IMR-90 (cell line): ENCODE measurements around the gene KRTAP10-9. TPM values are rescaled to one million over a fixed set of nuclear protein-coding genes. Genes with fewer than 3 reads are reported as not detected.

Source experiments
- ATAC-seq: fragments of 200-7000 bp; cut with Tn5 transposase; 2 replicates; pipeline ENCODE4 v1.9.1; 2020; ENCODE audit warnings: low read depth, mild to moderate bottlenecking, moderate library complexity
- BruUV-seq: library from RNA; stranded (reverse); fragments of 400-500 nt; replicated peaks from 2 replicates; lab custom pipeline; 2021; lab: Mats Ljungman, UMichigan
- CTCF ChIA-PET: fragments of 300-600 bp; formaldehyde crosslinking; extraction: SDS; loops from one replicate; lab custom pipeline; 2021; ENCODE audit warnings: antibody characterized with exemption; lab: Yijun Ruan, JAX
- POLR2A ChIA-PET: fragments of 300-600 bp; sonication (Branson Sonifier 250); formaldehyde crosslinking; loops from one replicate; lab custom pipeline; 2022; ENCODE audit warnings: antibody characterized with exemption; ENCODE audit not compliant: unreplicated experiment; lab: Charles Lee
- DNase-seq: peaks from one replicate; pipeline ENCODE4 v3.0.0; 2013
- H2AFZ ChIP-seq: replicated peaks from 2 replicates; pipeline ENCODE3; 2013; ENCODE audit warnings: low read length, mild to moderate bottlenecking; ENCODE audit not compliant: poor library complexity
- H2AK5ac ChIP-seq: 2 replicates; pipeline ENCODE4 v1.6.1; 2013; ENCODE audit warnings: low read depth, low read length, inconsistent platforms
- H2AK9ac ChIP-seq: replicated peaks from 2 replicates; pipeline ENCODE3; 2013; ENCODE audit warnings: mild to moderate bottlenecking, low read depth, low read length, moderate library complexity; ENCODE audit not compliant: poor library complexity
- H2BK120ac ChIP-seq: 2 replicates; pipeline ENCODE4 v1.6.1; 2013; ENCODE audit warnings: low read depth, low read length, inconsistent platforms
- H2BK15ac ChIP-seq: 3 replicates; pipeline ENCODE4 v1.6.1; 2013; ENCODE audit warnings: low read depth, low read length, inconsistent platforms
- H2BK20ac ChIP-seq: 2 replicates; pipeline ENCODE4 v1.6.1; 2013; ENCODE audit warnings: low read depth, mild to moderate bottlenecking, inconsistent platforms, low read length, moderate library complexity
- H2BK5ac ChIP-seq: 2 replicates; pipeline ENCODE4 v1.6.1; 2013; ENCODE audit warnings: mild to moderate bottlenecking, low read depth, low read length, inconsistent platforms; ENCODE audit not compliant: poor library complexity, severe bottlenecking
- H3K14ac ChIP-seq: replicated peaks from 2 replicates; pipeline ENCODE4 v1.6.1; 2013; ENCODE audit warnings: low read depth, low read length, inconsistent platforms
- H3K18ac ChIP-seq: 2 replicates; pipeline ENCODE4 v1.6.1; 2013; ENCODE audit warnings: low read depth, low read length, control low read depth
- H3K23ac ChIP-seq: 2 replicates; pipeline ENCODE4 v1.6.1; 2013; ENCODE audit warnings: low read depth, low read length, inconsistent platforms
- H3K27ac ChIP-seq: 2 replicates; pipeline ENCODE4 v1.5.1; 2013; ENCODE audit warnings: mild to moderate bottlenecking, control low read depth, low read length; ENCODE audit not compliant: insufficient read depth
- H3K27me3 ChIP-seq: 2 replicates; pipeline ENCODE4 v1.6.1; 2013; ENCODE audit warnings: low read length; ENCODE audit not compliant: control insufficient read depth, insufficient read depth
- H3K36me3 ChIP-seq: 2 replicates; pipeline ENCODE4 v1.6.1; 2013; ENCODE audit warnings: low read length, mixed read lengths; ENCODE audit not compliant: control insufficient read depth, insufficient read depth
- H3K4ac ChIP-seq: 2 replicates; pipeline ENCODE4 v1.6.1; 2013; ENCODE audit warnings: low read depth, low read length, inconsistent platforms
- H3K4me1 ChIP-seq: 2 replicates; pipeline ENCODE4 v1.6.1; 2013; ENCODE audit warnings: low read length, mixed read lengths; ENCODE audit not compliant: control insufficient read depth, insufficient read depth
- H3K4me2 ChIP-seq: 2 replicates; pipeline ENCODE4 v1.6.1; 2013; ENCODE audit warnings: low read depth, mild to moderate bottlenecking, control low read depth, low read length, moderate library complexity
- H3K4me3 ChIP-seq: 2 replicates; pipeline ENCODE4 v1.5.1; 2013; ENCODE audit warnings: low read depth, mild to moderate bottlenecking, control low read depth, low read length, moderate library complexity; ENCODE audit not compliant: insufficient read depth
- H3K56ac ChIP-seq: 2 replicates; pipeline ENCODE4 v1.6.1; 2013; ENCODE audit warnings: low read length, inconsistent platforms; ENCODE audit not compliant: insufficient read depth; ENCODE audit errors: extremely low read depth
- H3K79me1 ChIP-seq, 2 experiments: 2 replicates each; pipeline ENCODE4 v1.6.1; 2013; ENCODE audit warnings: low read length in 2 of 2, inconsistent platforms in 1 of 2, low read depth in 1 of 2
- H3K9ac ChIP-seq: 2 replicates; pipeline ENCODE4 v1.6.1; 2013; ENCODE audit warnings: low read depth, low read length, control low read depth
- H3K9me1 ChIP-seq: 2 replicates; pipeline ENCODE4 v1.6.1; 2013; ENCODE audit warnings: low read length, inconsistent platforms; ENCODE audit not compliant: insufficient read depth
- H3K9me3 ChIP-seq: 2 replicates; pipeline ENCODE4 v1.6.1; 2013; ENCODE audit warnings: low read length; ENCODE audit not compliant: control insufficient read depth, insufficient read depth
- H4K20me1 ChIP-seq: 2 replicates; pipeline ENCODE4 v1.6.1; 2013; ENCODE audit warnings: low read length, inconsistent platforms; ENCODE audit not compliant: insufficient read depth
- H4K5ac ChIP-seq: 2 replicates; pipeline ENCODE4 v1.6.1; 2013; ENCODE audit warnings: mild to moderate bottlenecking, low read depth, low read length, control low read depth
- H4K8ac ChIP-seq, 2 experiments: 2 replicates each; pipeline ENCODE4 v1.6.1; 2013; ENCODE audit warnings: low read depth in 2 of 2, low read length in 2 of 2, control low read depth in 1 of 2, inconsistent platforms in 1 of 2
- H4K91ac ChIP-seq: 2 replicates; pipeline ENCODE4 v1.6.1; 2013; ENCODE audit warnings: low read depth, low read length, inconsistent platforms; ENCODE audit not compliant: insufficient read depth
- BHLHE40 ChIP-seq: fragments of 150-350 bp; IDR thresholded peaks from 2 replicates; pipeline ENCODE4 v1.6.1; 2016; ENCODE audit warnings: mild to moderate bottlenecking, low read depth, low read length
- CHD1 ChIP-seq: IDR thresholded peaks from 2 replicates; pipeline ENCODE4 v1.6.1; 2012; ENCODE audit warnings: low read depth, low read length, improper control_type of control experiment
- FOS ChIP-seq: fragments of 150-350 bp; IDR thresholded peaks from 2 replicates; pipeline ENCODE4 v1.6.1; 2016; ENCODE audit warnings: low read depth, low read length
- MXI1 ChIP-seq: IDR thresholded peaks from 2 replicates; pipeline ENCODE4 v1.6.1; 2012; ENCODE audit warnings: low read depth, mild to moderate bottlenecking, low read length, moderate library complexity, borderline replicate concordance
- NFE2L2 ChIP-seq: fragments of 150-350 bp; IDR thresholded peaks from 2 replicates; pipeline ENCODE4 v1.6.1; 2016; ENCODE audit warnings: low read depth, mild to moderate bottlenecking, low read length
- RAD21 ChIP-seq: IDR thresholded peaks from 2 replicates; pipeline ENCODE4 v1.6.1; 2012; ENCODE audit warnings: low read length, improper control_type of control experiment
- RFX5 ChIP-seq: IDR thresholded peaks from 2 replicates; pipeline ENCODE4 v1.8.0; 2012; ENCODE audit warnings: low read depth, mild to moderate bottlenecking, low read length, moderate library complexity
- SMC3 ChIP-seq: fragments of 150-350 bp; IDR thresholded peaks from 2 replicates; pipeline ENCODE4 v1.6.1; 2016; ENCODE audit warnings: low read depth, mild to moderate bottlenecking, antibody characterized with exemption, low read length, moderate library complexity
- WGBS, 2 experiments: methylation state at CpG; one replicate each; pipeline versions ENCODE4 v1.1.5 to v1.1.7; 2013; ENCODE audit warnings: missing lambda C conversion rate in 2 of 2; ENCODE audit not compliant: insufficient read length in 1 of 2; ENCODE audit errors: extremely low coverage in 2 of 2; 5-methylcytosine and 5-hydroxymethylcytosine counted together
- dilution Hi-C: fragments of 300-500 bp; cut with HindIII; formaldehyde crosslinking; loops from one replicate; pipeline ENCODE4 v1.14.3; 2018; ENCODE audit warnings: low sequenced_read_pairs; ENCODE audit not compliant: unreplicated experiment
- in situ Hi-C: fragments of 300-500 bp; cut with MboI; formaldehyde crosslinking; loops from 3 replicates; pipeline ENCODE4 v1.14.3; 2019; ENCODE audit warnings: low sequenced_read_pairs, inconsistent platforms, mixed read lengths
- intact Hi-C: fragments of 100-400 bp; cut with micrococcal nuclease; formaldehyde crosslinking; loops from 2 replicates; pipeline ENCODE4 v1.10.0; 2022
- polyA plus RNA-seq, 3 experiments: library from polyadenylated mRNA; depleted of rRNA; stranded (reverse); fragments of >200 nt; gene quantifications; 2 replicates each; pipeline ENCODE4 v1.2.3, GENCODE V29; 2012; ENCODE audit warnings: low replicate concordance in 1 of 3
- total RNA-seq: library from RNA; depleted of rRNA; stranded (reverse); fragments of >200 nt; gene quantifications from 2 replicates; pipeline ENCODE4 v1.2.3, GENCODE V29; 2012
- TF ChIP-seq, protein P1 (sequence below): conservative IDR thresholded peaks from 2 replicates; pipeline ENCODE4 v1.5.1; 2012; ENCODE audit warnings: mild to moderate bottlenecking, low read depth, low read length, improper control_type of control experiment
- TF ChIP-seq, protein P2 (sequence below): fragments of 150-350 bp; IDR thresholded peaks from 2 replicates; pipeline ENCODE4 v1.6.1; 2016; ENCODE audit warnings: low read depth, mild to moderate bottlenecking, low read length, moderate library complexity, borderline replicate concordance
- TF ChIP-seq, protein P3 (sequence below): fragments of 150-350 bp; IDR thresholded peaks from 2 replicates; pipeline ENCODE4 v1.6.1; 2017; ENCODE audit warnings: mild to moderate bottlenecking, antibody characterized with exemption, low read length, low read depth

Gene KRTAP10-9
- total and polyA plus RNA-seq, 2 of the 4 experiments (the other 2 are of a cell fraction) = not detected

DNA sequence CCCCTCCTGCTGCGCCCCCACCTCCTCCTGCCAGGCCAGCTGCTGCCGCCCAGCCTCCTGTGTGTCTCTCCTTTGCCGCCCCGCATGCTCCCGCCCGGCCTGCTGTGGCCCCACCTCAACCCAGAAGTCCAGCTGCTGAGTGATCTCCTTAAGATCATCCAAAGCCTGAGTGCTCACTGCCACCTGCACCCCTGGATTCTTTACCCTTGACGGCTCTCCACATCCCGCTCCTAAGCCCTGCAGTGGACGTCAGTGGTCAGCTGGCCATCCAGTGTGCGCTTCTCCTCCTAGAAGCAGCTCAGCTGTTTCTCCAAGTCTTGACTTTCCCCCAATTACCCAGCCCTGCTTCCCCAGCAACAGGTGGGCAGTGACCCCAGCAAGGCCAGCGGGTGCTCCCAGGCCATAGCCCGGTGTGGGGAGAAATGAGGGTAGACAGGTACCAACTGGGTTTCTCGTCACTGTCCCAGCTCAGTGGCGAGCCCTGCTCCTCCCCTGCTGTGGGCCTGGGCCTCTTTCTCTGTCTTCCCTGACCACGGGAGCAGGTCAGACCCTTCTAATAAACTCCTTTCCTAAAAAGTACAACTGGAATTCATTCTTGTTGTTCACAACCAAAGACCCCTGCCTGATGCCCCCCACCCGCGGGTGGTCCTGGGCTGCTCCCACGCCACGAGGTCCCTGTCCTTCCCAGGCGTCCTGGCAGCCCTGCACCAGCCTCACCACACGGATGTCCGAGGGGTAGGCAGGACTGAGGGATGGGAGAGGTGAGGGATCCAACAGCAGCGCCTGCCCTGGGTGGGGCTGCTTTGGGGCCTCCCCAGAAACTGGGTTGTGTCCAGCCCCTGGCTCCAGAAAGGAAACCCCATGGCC lies 25.1 kb upstream of the KRTAP10-9 start:
- no peak overlapping the region for H2AK9ac ChIP-seq
- H3K79me1 ChIP-seq = no peaks in the 10 kb centered on the region
- in situ Hi-C loops = no loop called here
- H4K5ac ChIP-seq = no peak overlapping the region
- no peak overlapping the region for H2AFZ ChIP-seq
- no peak overlapping the region for H4K8ac ChIP-seq
- H3K4me2 ChIP-seq = no peak overlapping the region
- no peak overlapping the region for H2BK20ac ChIP-seq
- no peaks in the 10 kb centered on the region for H3K4me1 ChIP-seq
- H3K27ac ChIP-seq = no peak overlapping the region
- H3K14ac ChIP-seq = no peak overlapping the region
- no peaks in the 10 kb centered on the region for H3K9me1 ChIP-seq
- intact Hi-C loops = no loop called here
- no peaks in the 10 kb centered on the region for H4K20me1 ChIP-seq
- no peaks in the 10 kb centered on the region for H3K36me3 ChIP-seq
- H3K4ac ChIP-seq = no peak overlapping the region
- no peak overlapping the region for H3K9ac ChIP-seq
- H3K18ac ChIP-seq = no peak overlapping the region
- H2BK120ac ChIP-seq = no peak overlapping the region
- no peak overlapping the region for H2BK15ac ChIP-seq
- POLR2A ChIA-PET = no interaction called here
- ATAC-seq (no peak), DNase-seq (no peak)
- CTCF ChIA-PET = no interaction called here
- WGBS, 2 experiments = 65% methylated on average over 8 of the region's 23 CpGs; no CpG with 5 or more reads in 1 of the 2 experiments
- no TSS peak for BruUV-seq
- H2BK5ac ChIP-seq = no peak overlapping the region
- H4K91ac ChIP-seq = no peak overlapping the region
- no peak overlapping the region for H3K56ac ChIP-seq
- peaks cover 2% of the 10 kb centered on the region for H3K27me3 ChIP-seq
- no peak overlapping the region for H3K4me3 ChIP-seq
- TF ChIP-seq, protein P1, sequence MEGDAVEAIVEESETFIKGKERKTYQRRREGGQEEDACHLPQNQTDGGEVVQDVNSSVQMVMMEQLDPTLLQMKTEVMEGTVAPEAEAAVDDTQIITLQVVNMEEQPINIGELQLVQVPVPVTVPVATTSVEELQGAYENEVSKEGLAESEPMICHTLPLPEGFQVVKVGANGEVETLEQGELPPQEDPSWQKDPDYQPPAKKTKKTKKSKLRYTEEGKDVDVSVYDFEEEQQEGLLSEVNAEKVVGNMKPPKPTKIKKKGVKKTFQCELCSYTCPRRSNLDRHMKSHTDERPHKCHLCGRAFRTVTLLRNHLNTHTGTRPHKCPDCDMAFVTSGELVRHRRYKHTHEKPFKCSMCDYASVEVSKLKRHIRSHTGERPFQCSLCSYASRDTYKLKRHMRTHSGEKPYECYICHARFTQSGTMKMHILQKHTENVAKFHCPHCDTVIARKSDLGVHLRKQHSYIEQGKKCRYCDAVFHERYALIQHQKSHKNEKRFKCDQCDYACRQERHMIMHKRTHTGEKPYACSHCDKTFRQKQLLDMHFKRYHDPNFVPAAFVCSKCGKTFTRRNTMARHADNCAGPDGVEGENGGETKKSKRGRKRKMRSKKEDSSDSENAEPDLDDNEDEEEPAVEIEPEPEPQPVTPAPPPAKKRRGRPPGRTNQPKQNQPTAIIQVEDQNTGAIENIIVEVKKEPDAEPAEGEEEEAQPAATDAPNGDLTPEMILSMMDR = no peak
- TF ChIP-seq BHLHE40 (no peak), CHD1 (no peak), FOS (no peak), MXI1 (no peak), SMC3 (no peak), RFX5 (no peak), RAD21 (no peak), NFE2L2 (no peak)
- TF ChIP-seq, protein P2, sequence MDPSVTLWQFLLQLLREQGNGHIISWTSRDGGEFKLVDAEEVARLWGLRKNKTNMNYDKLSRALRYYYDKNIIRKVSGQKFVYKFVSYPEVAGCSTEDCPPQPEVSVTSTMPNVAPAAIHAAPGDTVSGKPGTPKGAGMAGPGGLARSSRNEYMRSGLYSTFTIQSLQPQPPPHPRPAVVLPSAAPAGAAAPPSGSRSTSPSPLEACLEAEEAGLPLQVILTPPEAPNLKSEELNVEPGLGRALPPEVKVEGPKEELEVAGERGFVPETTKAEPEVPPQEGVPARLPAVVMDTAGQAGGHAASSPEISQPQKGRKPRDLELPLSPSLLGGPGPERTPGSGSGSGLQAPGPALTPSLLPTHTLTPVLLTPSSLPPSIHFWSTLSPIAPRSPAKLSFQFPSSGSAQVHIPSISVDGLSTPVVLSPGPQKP = no peak
- TF ChIP-seq, protein P3, sequence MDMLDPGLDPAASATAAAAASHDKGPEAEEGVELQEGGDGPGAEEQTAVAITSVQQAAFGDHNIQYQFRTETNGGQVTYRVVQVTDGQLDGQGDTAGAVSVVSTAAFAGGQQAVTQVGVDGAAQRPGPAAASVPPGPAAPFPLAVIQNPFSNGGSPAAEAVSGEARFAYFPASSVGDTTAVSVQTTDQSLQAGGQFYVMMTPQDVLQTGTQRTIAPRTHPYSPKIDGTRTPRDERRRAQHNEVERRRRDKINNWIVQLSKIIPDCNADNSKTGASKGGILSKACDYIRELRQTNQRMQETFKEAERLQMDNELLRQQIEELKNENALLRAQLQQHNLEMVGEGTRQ = no peak
- H2AK5ac ChIP-seq = no peak overlapping the region
- dilution Hi-C loops = no loop called here
- no peaks in the 10 kb centered on the region for H3K9me3 ChIP-seq
- H3K23ac ChIP-seq = no peak overlapping the region
